Activated naive CD4-positive, alpha-beta T cell treated with anti-CD3 and anti-CD28 coated beads for 36 hours (primary cell): ENCODE measurements around the gene VOPP1. TPM values are rescaled to one million over a fixed set of nuclear protein-coding genes. Genes with fewer than 3 reads are reported as not detected.
"Not testable (repeated sequence)": the region's sequence is repeated elsewhere in the genome, so short reads cannot be mapped to it uniquely, and the experiment has no call there.

Source experiments
- CTCF ChIA-PET: fragments of 350-600 bp; sonication (Branson Sonifier 250); formaldehyde crosslinking; loops from one replicate; lab custom pipeline; 2021; ENCODE audit warnings: antibody characterized with exemption; lab: Charles Lee
- DNase-seq: peaks from one replicate; pipeline ENCODE4 v3.0.0-alpha.2; 2020
- H3K27ac Mint-ChIP-seq: one replicate; pipeline ENCODE4 v1.8.0; 2021; ENCODE audit warnings: mild to moderate bottlenecking, mixed read lengths
- H3K27me3 Mint-ChIP-seq: one replicate; pipeline ENCODE4 v1.8.0; 2021; ENCODE audit warnings: low read depth, mixed read lengths
- H3K36me3 Mint-ChIP-seq: one replicate; pipeline ENCODE4 v1.8.0; 2021; ENCODE audit warnings: low read depth, mixed read lengths
- H3K4me1 Mint-ChIP-seq: one replicate; pipeline ENCODE4 v1.8.0; 2021; ENCODE audit warnings: low read depth, mixed read lengths
- H3K4me3 Mint-ChIP-seq: one replicate; pipeline ENCODE4 v1.8.0; 2021; ENCODE audit warnings: mild to moderate bottlenecking, moderate library complexity, mixed read lengths
- H3K9me3 Mint-ChIP-seq: one replicate; pipeline ENCODE4 v1.8.0; 2021; ENCODE audit warnings: mixed read lengths
- intact Hi-C: fragments of 100-400 bp; cut with micrococcal nuclease; formaldehyde crosslinking; loops from one replicate; pipeline ENCODE4 v1.15.1; 2023
- total RNA-seq, 2 experiments: library from RNA; stranded (reverse); gene quantifications; one replicate each; pipeline ENCODE4 v1.2.3, GENCODE V29; 2021

The VOPP1 gene
- total RNA-seq, 2 experiments from 2014 or later: 100 to 102 TPM

- no peaks in the 10 kb centered on the region for H3K9me3 Mint-ChIP-seq
- intact Hi-C loops: loop anchor here (1.0 kb wide), 2 partner anchors 19 to 160 kb away; no protein-coding TSS in a partner anchor
- peaks cover 17% of the 10 kb centered on the region for H3K4me1 Mint-ChIP-seq
- no peaks in the 10 kb centered on the region for H3K36me3 Mint-ChIP-seq
- CTCF ChIA-PET: interaction anchor here (0.6 to 2.6 kb wide), 17 partner anchors 9 to 165 kb away, joined by 3 to 16 read pairs (median 4); no protein-coding TSS in a partner anchor
- peaks cover 2% of the 10 kb centered on the region for H3K27me3 Mint-ChIP-seq
- no peak overlapping the region for H3K27ac Mint-ChIP-seq
- no peak overlapping the region for H3K4me3 Mint-ChIP-seq
- DNase-seq: no peak
These were observed 20.8 kb upstream of the VOPP1 start for GRCh38 chr7:55593172-55593514.

DNA sequence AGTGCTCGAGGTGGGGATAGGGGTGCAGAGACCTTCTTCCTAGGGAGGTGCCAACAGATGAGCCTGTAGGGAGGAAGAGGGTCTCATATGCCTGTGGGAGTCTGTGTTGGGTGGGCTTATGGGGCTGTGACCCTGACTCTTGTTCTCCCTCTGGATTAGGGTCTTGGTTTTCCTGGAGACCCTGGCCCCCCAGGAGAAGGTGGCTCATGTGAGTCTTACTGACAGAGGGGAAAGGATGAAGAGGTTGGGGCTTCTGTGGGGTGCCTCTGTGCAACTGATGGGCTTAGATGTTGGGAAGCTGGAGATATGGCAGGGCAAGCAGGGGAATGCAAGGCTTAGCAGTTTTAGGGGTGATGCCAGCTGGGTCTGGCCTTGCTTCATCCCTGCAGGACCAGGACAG lies 20.2 kb upstream of the VOPP1 start:
- CTCF ChIA-PET: interaction anchor here (1.6 to 2.6 kb wide), 2 partner anchors 8 to 123 kb away, joined by 7 to 16 read pairs; no protein-coding TSS in a partner anchor
- Mint-ChIP-seq H3K27ac (no peak overlapping the region), H3K9me3 (no peaks in the 10 kb centered on the region), H3K4me3 (no peak overlapping the region), H3K36me3 (no peaks in the 10 kb centered on the region), H3K4me1 (peaks cover 11% of the 10 kb centered on the region), H3K27me3 (no peaks in the 10 kb centered on the region)
- DNase-seq: no peak
- intact Hi-C loops: no loop called here

DNA sequence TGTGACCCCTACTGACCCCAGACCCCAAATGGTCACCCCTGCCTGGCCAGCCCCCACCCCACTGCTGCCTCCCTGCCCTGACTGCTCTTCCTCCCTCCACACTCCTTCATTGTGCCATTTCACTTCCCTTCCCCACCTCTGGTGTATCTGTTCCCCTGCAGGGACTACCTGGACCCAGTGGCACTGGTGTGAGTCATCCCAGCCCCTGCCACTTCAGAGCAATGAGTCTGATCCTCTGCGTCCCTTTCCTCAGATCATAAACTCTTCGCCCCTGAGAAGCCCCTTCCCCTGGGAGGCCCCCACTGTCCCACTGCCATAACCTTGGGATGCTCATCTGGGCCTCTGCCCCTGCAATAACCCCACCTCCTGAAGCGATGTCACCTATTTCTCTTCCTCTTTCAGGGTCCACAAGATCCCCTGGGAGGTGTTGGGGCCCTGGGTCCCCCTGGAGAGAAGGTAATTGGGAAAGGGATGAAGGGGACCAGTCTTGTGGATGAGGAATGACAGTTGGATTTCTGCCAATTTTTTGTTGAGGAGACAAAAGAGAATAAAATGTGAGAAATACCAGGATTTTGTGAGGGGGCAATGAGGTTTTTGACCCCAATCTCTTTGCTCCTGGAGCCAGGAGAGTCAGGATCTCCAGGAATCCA lies 19.1 kb upstream of the VOPP1 start:
- Mint-ChIP-seq H3K36me3 (no peaks in the 10 kb centered on the region), H3K27me3 (no peaks in the 10 kb centered on the region), H3K4me3 (no peak overlapping the region), H3K4me1 (peaks cover 8% of the 10 kb centered on the region), H3K9me3 (no peaks in the 10 kb centered on the region), H3K27ac (no peak overlapping the region)
- CTCF ChIA-PET: interaction anchor here (2.6 kb wide), 1 partner anchor 122 kb away, joined by 7 read pairs; no protein-coding TSS in a partner anchor
- intact Hi-C loops: no loop called here
- no peak for DNase-seq

DNA sequence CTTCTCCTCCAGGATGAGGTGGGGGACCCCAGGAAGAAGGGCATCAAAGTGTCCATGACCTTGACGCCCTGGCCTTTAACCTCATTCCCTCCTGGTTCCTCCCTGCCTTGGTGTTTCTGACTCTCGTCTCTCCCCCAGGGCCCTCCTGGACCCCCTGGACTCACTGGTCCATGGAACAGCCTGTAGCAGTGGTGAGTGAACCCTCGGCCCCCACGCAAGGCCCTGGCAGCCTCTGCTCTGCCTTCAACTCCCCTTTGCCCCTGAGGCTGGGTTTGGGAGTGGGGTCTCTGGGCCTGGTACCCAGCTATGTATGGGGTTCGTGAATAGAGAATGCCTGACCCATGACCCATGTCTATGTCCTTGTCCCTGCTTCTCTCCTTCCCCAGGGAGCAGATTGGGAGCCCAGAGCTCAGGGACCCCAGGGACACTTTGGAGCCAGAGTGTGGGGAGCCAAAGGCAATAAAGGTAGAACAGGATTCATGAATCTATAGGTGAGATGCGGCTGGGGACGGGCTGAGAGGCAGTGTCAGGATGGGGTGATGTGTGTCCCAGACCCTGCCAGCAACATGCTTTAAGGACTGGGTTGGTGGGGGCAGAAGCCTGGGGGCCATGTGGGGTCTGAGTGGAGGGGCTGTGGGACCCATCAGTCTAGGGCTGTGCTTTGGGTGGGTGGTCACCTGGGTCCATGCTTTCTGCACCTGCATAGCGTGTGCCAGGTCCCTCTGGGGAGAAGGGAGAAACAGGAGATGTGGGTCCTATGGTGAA lies 18.4 kb upstream of the VOPP1 start:
- Mint-ChIP-seq H3K4me1 (peaks cover 13% of the 10 kb centered on the region), H3K9me3 (no peaks in the 10 kb centered on the region), H3K4me3 (no peak overlapping the region), H3K36me3 (no peaks in the 10 kb centered on the region), H3K27me3 (no peaks in the 10 kb centered on the region), H3K27ac (no peak overlapping the region)
- CTCF ChIA-PET: interaction anchor here (1.1 kb wide), 1 partner anchor 17 kb away, joined by 3 read pairs; no protein-coding TSS in a partner anchor
- no peak for DNase-seq
- intact Hi-C loops: no loop called here

DNA sequence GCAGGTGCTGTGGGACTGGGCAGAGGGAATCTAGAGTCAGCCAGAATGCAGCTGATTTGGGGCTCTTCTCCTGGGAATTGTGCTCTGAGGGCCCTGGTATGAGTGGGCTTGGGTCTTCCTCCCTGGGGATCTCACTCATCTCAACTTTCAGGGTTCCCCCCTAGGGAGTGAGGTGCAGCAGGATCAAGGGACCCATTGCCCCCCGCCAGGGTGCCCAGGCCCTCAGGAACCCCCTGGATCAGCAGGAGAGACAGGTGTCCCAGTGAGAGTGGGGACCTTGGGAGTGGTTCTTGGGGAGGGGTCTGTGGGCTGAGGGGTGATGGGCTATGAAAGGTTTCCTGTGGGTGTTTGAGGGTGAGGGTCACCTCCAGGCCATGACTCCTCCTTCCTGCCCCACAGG lies 17.6 kb upstream of the VOPP1 start:
- intact Hi-C loops: no loop called here
- Mint-ChIP-seq H3K27me3 (no peaks in the 10 kb centered on the region), H3K4me1 (peaks cover 13% of the 10 kb centered on the region), H3K27ac (no peak overlapping the region), H3K36me3 (no peaks in the 10 kb centered on the region), H3K4me3 (no peak overlapping the region), H3K9me3 (no peaks in the 10 kb centered on the region)
- DNase-seq: no peak
- CTCF ChIA-PET: interaction anchor here (1.1 to 1.4 kb wide), 2 partner anchors 16 to 66 kb away, joined by 3 to 4 read pairs; no protein-coding TSS in a partner anchor

DNA sequence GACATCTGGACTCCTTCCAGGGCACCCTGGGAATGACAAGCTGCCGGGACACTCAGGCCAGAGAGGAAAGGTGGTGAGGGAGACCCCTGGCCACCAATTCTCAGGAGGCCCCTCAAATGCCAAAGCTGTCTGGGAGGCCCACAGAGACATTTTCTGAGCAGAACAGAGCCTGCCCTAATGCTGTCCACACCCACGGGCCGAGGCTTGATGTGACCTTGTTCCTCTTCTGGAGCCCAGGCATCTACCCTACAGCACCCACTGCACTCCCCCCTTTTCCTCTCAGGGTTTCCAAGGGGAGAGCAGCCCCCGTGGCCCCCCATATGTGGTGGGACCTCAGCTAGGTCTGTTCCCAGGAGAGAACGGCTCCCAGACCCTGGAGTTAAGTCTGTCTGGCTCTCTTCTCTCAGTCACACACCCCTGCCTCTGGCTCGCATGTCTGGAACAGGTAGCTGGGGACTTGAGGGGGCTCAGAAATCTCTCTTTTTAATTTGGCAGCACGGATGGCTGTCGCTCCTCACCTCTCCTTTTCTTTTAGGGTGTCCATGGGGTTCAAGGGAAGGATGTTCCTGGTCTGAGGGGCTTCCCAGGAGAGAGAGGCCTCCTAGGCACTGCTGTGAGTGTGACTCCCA lies 16.8 kb upstream of the VOPP1 start:
- H3K4me3 Mint-ChIP-seq: no peak overlapping the region
- no peak for DNase-seq
- no peaks in the 10 kb centered on the region for H3K27me3 Mint-ChIP-seq
- intact Hi-C loops: no loop called here
- no peaks in the 10 kb centered on the region for H3K36me3 Mint-ChIP-seq
- CTCF ChIA-PET: interaction anchor here (1.2 to 1.4 kb wide), 2 partner anchors 65 to 173 kb away, joined by 4 read pairs; no protein-coding TSS in a partner anchor
- H3K27ac Mint-ChIP-seq: no peak overlapping the region
- no peaks in the 10 kb centered on the region for H3K9me3 Mint-ChIP-seq
- peaks cover 13% of the 10 kb centered on the region for H3K4me1 Mint-ChIP-seq

GRCh38 chr7:55588379-55588699 lies 16.0 kb upstream of the VOPP1 start:
- intact Hi-C loops: no loop called here

DNA sequence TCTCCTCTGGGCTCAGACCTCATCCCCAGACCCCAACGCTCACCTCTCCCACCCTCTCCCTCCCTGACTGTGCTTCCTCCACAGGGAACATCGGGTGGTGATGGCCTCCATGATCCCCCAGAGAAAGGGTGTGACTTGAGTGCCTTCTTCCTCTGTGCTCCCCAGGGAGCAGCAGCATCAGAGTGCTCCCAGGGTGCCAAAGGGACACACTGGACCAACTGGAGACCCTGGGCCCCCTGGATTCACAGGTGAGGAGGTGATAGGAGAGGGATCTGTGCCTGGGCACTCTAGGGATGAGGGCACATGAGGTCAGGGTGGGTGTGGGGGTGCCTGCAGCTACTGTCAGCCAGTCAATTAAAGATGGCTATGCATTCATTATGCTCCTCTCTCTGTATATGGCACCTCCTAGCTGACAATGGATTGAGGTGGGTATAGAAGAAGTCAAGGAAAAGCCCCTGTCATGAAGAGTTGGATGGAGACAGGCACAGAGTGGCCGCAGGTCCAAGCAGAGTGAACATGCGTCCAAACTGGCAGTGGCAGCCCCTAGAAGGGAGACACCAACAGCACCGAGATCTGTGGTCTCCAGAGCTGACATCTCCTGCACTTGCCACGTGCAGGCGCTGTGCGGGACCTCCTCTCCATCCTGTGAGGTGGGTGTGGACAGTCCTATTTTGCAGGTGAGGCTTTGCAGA lies 15.5 kb upstream of the VOPP1 start:
- CTCF ChIA-PET: no interaction called here
- H3K27ac Mint-ChIP-seq: no peak overlapping the region
- no peaks in the 10 kb centered on the region for H3K36me3 Mint-ChIP-seq
- H3K27me3 Mint-ChIP-seq: no peaks in the 10 kb centered on the region
- H3K4me3 Mint-ChIP-seq: no peak overlapping the region
- DNase-seq: no peak
- intact Hi-C loops: no loop called here
- H3K9me3 Mint-ChIP-seq: no peaks in the 10 kb centered on the region
- peaks cover 25% of the 10 kb centered on the region for H3K4me1 Mint-ChIP-seq

More at GRCh38 chr7:55588379-55588699, 16.0 kb upstream of the VOPP1 start:
- Mint-ChIP-seq H3K36me3 (no peaks in the 10 kb centered on the region), H3K27me3 (no peaks in the 10 kb centered on the region), H3K9me3 (no peaks in the 10 kb centered on the region), H3K4me3 (no peak overlapping the region), H3K4me1 (peaks cover 20% of the 10 kb centered on the region), H3K27ac (no peak overlapping the region)
- CTCF ChIA-PET: interaction anchor here (1.2 kb wide), 1 partner anchor 173 kb away, joined by 4 read pairs; no protein-coding TSS in a partner anchor
- no peak for DNase-seq

- H3K27me3 Mint-ChIP-seq, H3K9me3 Mint-ChIP-seq, H3K36me3 Mint-ChIP-seq, intact Hi-C loops: not testable (repeated sequence)
- DNase-seq: peak; percentile 43
- peak overlapping the region; percentile 22 for H3K4me3 Mint-ChIP-seq
- CTCF ChIA-PET: interaction anchor here (1.7 kb wide), 1 partner anchor 11 kb away, joined by 4 read pairs; no protein-coding TSS in a partner anchor
- H3K4me1 Mint-ChIP-seq: peaks cover 36% of the 10 kb centered on the region
- peak overlapping the region; percentile 27 for H3K27ac Mint-ChIP-seq
These were observed 10.4 kb upstream of the VOPP1 start for GRCh38 chr7:55582656-55583055.

DNA sequence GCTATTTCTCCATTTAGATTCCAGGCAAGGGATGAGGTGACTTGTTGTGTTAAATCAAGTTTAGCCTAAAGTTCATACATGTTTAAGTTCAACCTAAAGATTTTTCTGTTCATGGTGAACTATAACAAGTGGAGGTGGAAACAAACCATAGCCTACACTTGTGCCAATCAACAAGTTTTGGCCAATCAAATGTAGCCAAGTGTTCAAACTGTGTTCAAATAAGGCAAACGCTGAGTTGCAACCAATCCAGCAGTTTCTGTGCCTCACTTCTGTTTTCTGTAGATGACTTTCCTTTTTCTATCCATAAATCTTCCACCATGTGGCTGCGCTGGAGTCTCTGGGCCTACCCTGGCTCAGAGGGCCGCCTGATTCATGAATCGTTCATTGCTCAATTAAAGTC lies 4.5 kb upstream of the VOPP1 start:
- intact Hi-C loops: loop anchor here (10.0 kb wide), 1 partner anchor 582 kb away; no protein-coding TSS in a partner anchor
- no peak overlapping the region for H3K27ac Mint-ChIP-seq
- H3K36me3 Mint-ChIP-seq: peaks cover 2% of the 10 kb centered on the region
- CTCF ChIA-PET: no interaction called here
- DNase-seq: no peak
- peaks cover 38% of the 10 kb centered on the region for H3K4me1 Mint-ChIP-seq
- H3K9me3 Mint-ChIP-seq: no peaks in the 10 kb centered on the region
- H3K27me3 Mint-ChIP-seq: no peaks in the 10 kb centered on the region
- H3K4me3 Mint-ChIP-seq: no peak overlapping the region

- Mint-ChIP-seq H3K4me3 (no peak overlapping the region), H3K4me1 (peaks cover 41% of the 10 kb centered on the region), H3K9me3 (no peaks in the 10 kb centered on the region), H3K27ac (peak overlapping the region; percentile 7), H3K36me3 (peaks cover 4% of the 10 kb centered on the region), H3K27me3 (no peaks in the 10 kb centered on the region)
- CTCF ChIA-PET: no interaction called here
- no peak for DNase-seq
- intact Hi-C loops: loop anchor here (10.0 kb wide), 1 partner anchor 581 kb away; no protein-coding TSS in a partner anchor
These were observed 3.4 kb upstream of the VOPP1 start for GRCh38 chr7:55575733-55576132.
